Natural killer cell treated with Interleukin-12 subunit alpha and Interleukin-12 subunit beta and Interleukin-15 and Interleukin-18, amount 100 ng/mL, for 72 hours (primary cell): ENCODE measurements around the gene TTYH3. TPM values are rescaled to one million over a fixed set of nuclear protein-coding genes. Genes with fewer than 3 reads are reported as not detected.

ENCODE experiments used
- ATAC-seq, 2 donors: fragments of 150-1000 bp; cut with Tn5 transposase in 1 of 2; sonication (Bioruptor Pico), chemical (Tn5 transposase) in 1 of 2; 2 replicates each; pipeline ENCODE4 v1.10.0; 2021
- DNase-seq: peaks from one replicate; pipeline ENCODE4 v3.0.0; 2022; ENCODE audit warnings: low spot score
- H3K27ac Mint-ChIP-seq, 2 donors: 1 replicate in 1 of 2; 2 replicates in 1 of 2; pipeline ENCODE4 v1.8.0; 2022; ENCODE audit warnings: mixed read lengths in 2 of 2, mild to moderate bottlenecking in 1 of 2, moderate library complexity in 1 of 2
- H3K27me3 Mint-ChIP-seq, 2 donors: 1 replicate in 1 of 2; 2 replicates in 1 of 2; pipeline ENCODE4 v1.8.0; 2022; ENCODE audit warnings: mixed read lengths in 2 of 2
- H3K36me3 Mint-ChIP-seq: one replicate; pipeline ENCODE4 v1.8.0; 2022; ENCODE audit warnings: mixed read lengths
- H3K4me1 Mint-ChIP-seq, 2 donors: 1 replicate in 1 of 2; 2 replicates in 1 of 2; pipeline ENCODE4 v1.8.0; 2022; ENCODE audit warnings: low read depth in 2 of 2, mixed read lengths in 2 of 2, mild to moderate bottlenecking in 1 of 2
- H3K4me3 Mint-ChIP-seq: one replicate; pipeline ENCODE4 v1.8.0; 2022; ENCODE audit warnings: mixed read lengths
- H3K9me3 Mint-ChIP-seq: 2 replicates; pipeline ENCODE4 v1.8.0; 2022; ENCODE audit warnings: mixed read lengths
- total RNA-seq, 2 donors: library from RNA; stranded (reverse); gene quantifications; one replicate each; pipeline ENCODE4 v1.2.3, GENCODE V29; 2022

Gene TTYH3
- total RNA-seq, 2 donors from 2014 or later: 23.7 to 24.8 TPM

DNA sequence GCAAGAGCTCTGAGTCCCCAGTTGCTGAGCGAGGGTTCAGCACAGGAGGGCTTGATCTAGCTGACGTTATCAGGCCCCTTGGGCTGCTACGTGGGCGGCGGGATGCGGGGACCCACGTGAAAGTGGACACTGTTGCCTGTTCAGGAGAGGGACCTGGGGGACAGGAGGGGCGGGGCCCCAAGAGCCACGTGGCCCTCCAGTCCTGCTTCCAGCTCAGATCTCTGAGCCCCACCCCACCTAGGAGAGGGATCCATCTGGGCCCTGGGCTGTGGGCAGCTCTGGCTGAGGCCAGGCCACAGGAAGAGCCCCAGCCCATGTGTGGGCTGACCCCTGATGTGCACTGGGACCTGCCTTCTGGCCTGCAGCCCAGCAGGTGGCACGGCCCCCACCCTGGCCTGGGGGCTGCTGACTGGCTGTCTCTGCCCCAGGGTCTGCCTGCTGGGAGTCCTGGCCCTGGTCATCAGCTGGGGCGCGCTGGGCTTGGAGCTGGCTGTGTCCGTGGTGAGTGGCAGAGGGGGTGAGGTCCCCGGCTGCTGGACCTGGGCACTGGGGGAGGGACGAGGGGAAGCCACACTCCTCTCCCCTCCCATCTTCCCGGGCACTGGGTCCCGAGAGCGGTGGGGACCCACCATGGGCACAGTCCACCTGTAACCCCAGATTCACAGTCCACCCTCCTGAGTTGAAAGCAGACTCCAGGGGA lies 17.5 kb downstream of the TTYH3 start:
- no peaks in the 10 kb centered on the region for H3K36me3 Mint-ChIP-seq
- no peaks in the 10 kb centered on the region for H3K9me3 Mint-ChIP-seq
- H3K27ac Mint-ChIP-seq: no peak overlapping the region
- ATAC-seq (no peak), DNase-seq (no peak)
- peaks cover 10 to 12% of the 10 kb centered on the region in 2 donors for H3K4me1 Mint-ChIP-seq
- no peak overlapping the region for H3K4me3 Mint-ChIP-seq
- H3K27me3 Mint-ChIP-seq: no peaks in the 10 kb centered on the region

DNA sequence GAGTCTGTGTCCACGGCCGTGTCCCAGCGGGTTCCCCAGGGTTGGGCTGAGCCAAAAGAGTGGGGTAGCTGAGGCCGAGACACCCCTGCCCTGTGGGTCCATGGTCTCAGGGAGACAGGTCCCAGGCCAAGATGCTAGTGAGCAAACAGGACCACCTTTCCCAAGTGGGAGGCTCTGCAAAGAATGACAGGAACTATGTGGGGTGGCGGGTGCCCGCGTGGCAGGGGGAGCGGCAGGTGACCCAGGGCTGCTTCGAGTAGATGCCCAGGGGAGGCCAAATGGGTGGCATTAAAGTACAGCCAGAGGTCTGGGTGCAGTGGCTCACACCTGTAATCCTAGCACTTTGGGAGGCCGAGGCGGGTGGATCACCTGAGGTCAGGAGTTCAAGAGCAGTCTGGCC lies 18.2 kb downstream of the TTYH3 start:
- no peaks in the 10 kb centered on the region for H3K36me3 Mint-ChIP-seq
- no peak for DNase-seq
- no peaks in the 10 kb centered on the region for H3K27me3 Mint-ChIP-seq
- no peak overlapping the region for H3K27ac Mint-ChIP-seq
- no peaks in the 10 kb centered on the region for H3K9me3 Mint-ChIP-seq
- no peak for ATAC-seq
- peaks cover 7 to 8% of the 10 kb centered on the region in 2 donors for H3K4me1 Mint-ChIP-seq
- H3K4me3 Mint-ChIP-seq: no peak overlapping the region

DNA sequence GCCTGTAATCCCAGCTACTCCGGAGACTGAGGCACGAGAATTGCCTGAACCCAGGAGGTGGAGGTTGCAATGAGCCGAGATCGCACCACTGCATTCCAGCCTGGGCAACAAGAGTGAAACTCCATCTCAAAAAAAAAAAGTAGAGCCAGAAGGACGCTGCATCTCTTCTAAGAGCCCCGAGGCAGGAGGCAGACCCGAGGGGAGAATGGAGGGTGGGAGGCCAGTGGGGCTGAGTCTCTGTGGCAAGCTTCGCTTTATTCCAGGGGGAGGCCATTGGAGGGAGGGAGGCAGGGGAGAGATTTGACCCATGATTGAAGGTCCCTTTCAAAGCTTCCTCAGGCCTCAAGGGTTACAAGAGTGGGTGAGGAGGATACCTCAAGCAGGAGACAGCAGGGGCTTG lies 18.7 kb downstream of the TTYH3 start:
- Mint-ChIP-seq H3K9me3 (no peaks in the 10 kb centered on the region), H3K4me3 (no peak overlapping the region), H3K27ac (no peak overlapping the region), H3K27me3 (no peaks in the 10 kb centered on the region), H3K4me1 (peaks cover 2 to 3% of the 10 kb centered on the region in 2 donors), H3K36me3 (no peaks in the 10 kb centered on the region)
- no peak for DNase-seq
- ATAC-seq: no peak

DNA sequence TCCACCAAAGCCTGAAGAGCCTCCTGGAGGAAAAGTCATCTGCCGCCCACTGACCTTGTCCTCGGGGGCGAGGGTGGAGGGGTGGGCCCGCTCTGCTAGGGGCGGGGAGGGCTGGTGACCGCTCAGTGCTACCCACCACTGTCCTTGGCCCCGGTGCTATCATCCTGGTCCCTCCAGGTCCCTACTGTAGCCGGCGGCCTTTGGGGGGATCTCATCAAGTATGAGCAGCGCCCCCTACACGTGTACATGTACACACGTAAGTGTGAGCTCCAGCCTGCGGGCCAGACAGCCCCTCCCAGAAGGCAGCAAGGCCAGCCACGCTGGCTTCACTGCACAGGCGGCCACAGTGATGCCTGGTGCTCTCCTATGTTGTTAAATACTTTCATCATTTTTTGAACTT lies 19.6 kb downstream of the TTYH3 start:
- no peak for DNase-seq
- no peak overlapping the region for H3K27ac Mint-ChIP-seq

DNA sequence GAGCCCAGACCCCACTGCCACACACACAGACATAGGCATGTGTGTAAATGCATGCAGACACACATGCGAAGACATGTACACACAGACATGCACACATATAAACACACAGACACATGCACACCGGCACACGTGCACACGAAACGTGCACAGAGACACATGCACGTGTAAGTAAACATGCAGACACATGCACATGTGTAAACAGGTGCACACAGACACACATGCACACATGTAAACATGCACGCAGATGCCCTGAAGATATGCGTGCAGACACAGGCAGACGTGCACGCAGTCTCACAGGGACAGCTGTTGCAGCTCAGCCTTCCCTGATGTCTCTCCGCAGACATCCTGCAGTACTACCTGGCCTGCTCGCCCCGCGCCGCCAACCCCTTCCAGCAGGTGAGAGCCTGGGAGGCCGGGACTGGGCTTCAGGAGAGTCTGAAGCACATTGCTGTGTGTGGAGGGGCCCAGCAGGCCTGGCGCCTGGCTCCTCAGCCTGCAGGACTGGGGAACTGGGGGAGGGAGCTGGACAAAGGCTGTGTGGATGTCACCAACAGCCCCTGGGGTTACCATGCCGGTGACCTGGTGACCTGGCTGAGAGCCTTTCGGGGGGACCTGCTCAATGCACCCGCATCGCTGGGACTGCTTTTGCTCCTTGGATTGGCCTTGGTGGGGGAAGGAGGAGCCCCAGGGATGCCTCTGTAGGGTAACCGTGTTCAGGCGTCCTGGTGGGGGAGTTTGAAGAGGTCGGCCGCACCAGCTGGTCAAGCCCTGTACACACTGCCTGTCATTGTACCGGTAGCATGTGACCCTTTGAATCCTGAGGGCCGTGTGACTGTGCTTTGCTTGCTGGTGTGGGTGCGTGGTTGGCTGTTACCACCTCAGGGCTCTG lies 20.3 kb downstream of the TTYH3 start:
- ATAC-seq: no peak
- Mint-ChIP-seq H3K4me1 (peaks cover 2 to 3% of the 10 kb centered on the region in 2 donors), H3K9me3 (no peaks in the 10 kb centered on the region), H3K27me3 (no peaks in the 10 kb centered on the region), H3K36me3 (peaks cover 2% of the 10 kb centered on the region), H3K4me3 (no peak overlapping the region), H3K27ac (no peak overlapping the region)
- DNase-seq: no peak

More for the DNA sequence above, 19.6 kb downstream of the TTYH3 start:
- Mint-ChIP-seq H3K27me3 (no peaks in the 10 kb centered on the region), H3K4me3 (no peak overlapping the region), H3K9me3 (no peaks in the 10 kb centered on the region), H3K36me3 (no peaks in the 10 kb centered on the region), H3K4me1 (no peaks in the 10 kb centered on the region)
- ATAC-seq: peak in 1 of 2 donors; percentile 7

DNA sequence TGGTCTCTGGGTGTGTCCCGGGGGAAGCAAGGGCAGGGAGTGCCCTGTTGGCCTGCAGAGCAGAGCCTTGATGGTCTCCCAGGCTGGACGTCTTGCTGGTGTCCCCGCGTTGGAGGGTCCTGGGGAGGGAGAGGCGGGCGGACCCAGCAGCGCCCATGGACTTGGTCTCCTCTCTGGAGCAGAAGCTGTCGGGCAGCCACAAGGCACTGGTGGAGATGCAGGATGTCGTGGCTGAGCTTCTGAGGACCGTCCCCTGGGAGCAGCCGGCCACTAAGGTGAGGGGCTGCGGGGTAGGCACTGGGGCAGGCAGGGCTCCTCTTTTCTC lies 20.9 kb downstream of the TTYH3 start:
- H3K27me3 Mint-ChIP-seq: no peaks in the 10 kb centered on the region
- no peak overlapping the region for H3K27ac Mint-ChIP-seq
- DNase-seq: no peak
- H3K4me1 Mint-ChIP-seq: peaks cover 5 to 7% of the 10 kb centered on the region in 2 donors
- no peaks in the 10 kb centered on the region for H3K9me3 Mint-ChIP-seq
- H3K4me3 Mint-ChIP-seq: no peak overlapping the region
- ATAC-seq: no peak
- H3K36me3 Mint-ChIP-seq: peaks cover 6% of the 10 kb centered on the region

DNA sequence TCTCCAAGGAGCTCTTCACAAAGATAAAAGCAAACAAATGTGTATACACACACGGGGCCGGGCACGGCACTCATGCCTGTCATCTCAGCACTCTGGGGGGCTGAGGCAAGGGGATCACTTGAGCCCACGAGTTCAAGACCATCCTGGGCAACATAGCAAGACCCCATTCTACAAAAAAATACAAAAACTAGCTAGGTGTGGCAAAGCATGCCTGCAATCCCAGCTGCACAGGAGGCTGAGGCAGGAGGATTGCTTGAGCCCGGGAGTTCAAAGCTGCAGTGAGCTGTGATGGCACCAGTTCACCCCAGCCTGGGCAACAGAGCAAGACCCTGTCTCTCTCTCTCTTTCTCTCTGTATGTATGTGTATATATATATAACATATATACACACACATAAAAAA lies 22.3 kb downstream of the TTYH3 start:
- Mint-ChIP-seq H3K27me3 (no peaks in the 10 kb centered on the region), H3K4me3 (no peak overlapping the region), H3K9me3 (no peaks in the 10 kb centered on the region), H3K36me3 (peaks cover 6% of the 10 kb centered on the region), H3K27ac (no peak overlapping the region), H3K4me1 (peaks cover 5 to 7% of the 10 kb centered on the region in 2 donors)
- ATAC-seq (no peak), DNase-seq (no peak)

DNA sequence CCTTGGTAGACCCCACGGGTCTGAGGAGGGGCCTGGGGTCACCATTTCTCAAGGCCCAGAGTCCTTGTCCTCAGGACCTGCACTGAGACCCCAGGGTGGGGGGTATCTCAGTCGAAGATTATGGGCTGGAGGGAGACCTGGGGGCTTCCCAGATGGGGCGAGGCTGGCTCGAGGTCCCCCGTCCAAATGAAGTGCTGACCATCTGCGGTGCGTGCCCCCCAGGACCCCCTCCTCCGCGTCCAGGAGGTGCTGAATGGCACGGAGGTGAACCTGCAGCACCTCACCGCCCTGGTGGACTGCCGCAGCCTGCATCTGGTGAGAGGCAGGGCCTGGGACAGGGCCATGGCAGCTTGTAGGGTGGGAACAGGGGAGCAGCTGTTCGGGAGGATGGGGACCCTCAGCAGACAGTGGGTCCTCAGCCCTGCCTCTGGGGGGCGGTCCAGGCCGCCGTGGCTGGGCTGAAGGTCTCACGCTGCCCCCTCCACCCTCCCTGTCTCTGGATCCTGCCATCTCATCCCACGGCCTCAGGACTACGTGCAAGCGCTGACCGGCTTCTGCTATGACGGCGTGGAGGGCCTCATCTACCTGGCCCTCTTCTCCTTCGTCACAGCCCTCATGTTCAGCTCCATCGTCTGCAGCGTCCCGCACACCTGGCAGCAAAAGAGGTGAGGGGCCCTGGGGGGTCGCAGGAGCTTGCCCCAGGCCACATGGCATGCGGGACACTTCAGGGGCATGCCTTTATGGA lies 24.3 kb downstream of the TTYH3 start:
- Mint-ChIP-seq H3K9me3 (no peaks in the 10 kb centered on the region), H3K4me3 (no peak overlapping the region), H3K27me3 (no peaks in the 10 kb centered on the region), H3K4me1 (peaks cover 5 to 7% of the 10 kb centered on the region in 2 donors), H3K27ac (no peak overlapping the region), H3K36me3 (peaks cover 6% of the 10 kb centered on the region)
- ATAC-seq (no peak), DNase-seq (no peak)

DNA sequence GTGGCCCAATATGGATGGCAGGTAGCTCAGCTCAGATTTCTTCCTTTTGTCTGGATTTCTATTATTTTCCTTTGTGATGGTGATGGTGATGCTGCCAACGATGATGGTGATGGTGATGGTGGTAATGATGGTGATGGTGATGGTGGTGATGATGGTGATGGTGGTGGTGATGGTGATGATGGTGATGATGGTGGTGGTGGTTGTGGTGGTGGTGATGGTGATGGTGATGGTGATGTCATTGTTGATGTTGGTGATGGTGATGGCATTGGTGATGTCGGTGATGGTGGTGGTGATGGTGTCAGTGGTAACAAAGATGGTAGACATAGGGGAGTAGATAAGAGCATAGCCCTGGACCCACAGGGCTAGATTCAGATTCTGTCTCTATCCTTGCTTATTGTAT lies 25.4 kb downstream of the TTYH3 start:
- H3K9me3 Mint-ChIP-seq: no peaks in the 10 kb centered on the region
- no peak for DNase-seq
- peaks cover 5 to 7% of the 10 kb centered on the region in 2 donors for H3K4me1 Mint-ChIP-seq
- peaks cover 6% of the 10 kb centered on the region for H3K36me3 Mint-ChIP-seq
- ATAC-seq: no peak
- H3K27ac Mint-ChIP-seq: no peak overlapping the region
- H3K27me3 Mint-ChIP-seq: no peaks in the 10 kb centered on the region
- no peak overlapping the region for H3K4me3 Mint-ChIP-seq

DNA sequence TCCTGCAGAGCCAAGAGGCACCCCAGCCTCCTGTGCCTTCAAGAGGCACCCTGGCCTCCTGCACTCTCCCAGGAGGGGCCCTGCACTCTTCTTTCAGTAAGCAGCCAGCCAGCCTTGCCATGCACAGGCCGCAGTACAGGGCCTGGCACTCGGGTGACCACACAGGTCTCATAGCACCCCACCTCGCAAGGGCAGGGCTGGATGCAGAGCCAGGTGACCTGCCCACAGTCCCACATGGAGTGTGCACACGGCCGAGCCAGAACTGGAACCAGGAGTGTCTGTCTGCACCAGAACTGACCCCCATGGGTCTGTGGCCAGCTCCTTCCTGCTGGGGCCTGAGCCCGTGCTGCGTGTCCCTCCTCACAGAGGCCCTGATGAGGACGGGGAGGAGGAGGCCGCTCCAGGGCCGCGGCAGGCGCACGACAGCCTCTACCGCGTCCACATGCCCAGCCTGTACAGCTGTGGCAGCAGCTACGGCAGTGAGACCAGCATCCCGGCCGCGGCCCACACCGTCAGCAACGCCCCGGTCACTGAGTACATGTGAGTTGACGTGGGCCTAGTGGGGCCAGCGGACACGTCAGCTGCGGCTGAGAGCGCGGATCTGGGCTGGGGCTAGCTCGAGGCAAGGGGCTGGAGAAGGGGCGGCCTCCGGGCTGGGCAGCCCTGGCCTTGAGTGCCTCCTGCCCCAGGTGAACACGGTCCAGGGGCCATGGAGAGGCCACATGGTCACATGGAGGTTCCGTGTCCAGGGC lies 26.3 kb downstream of the TTYH3 start:
- ATAC-seq (no peak), DNase-seq (no peak)
- peaks cover 6% of the 10 kb centered on the region for H3K36me3 Mint-ChIP-seq
- peaks cover 5 to 7% of the 10 kb centered on the region in 2 donors for H3K4me1 Mint-ChIP-seq
- H3K4me3 Mint-ChIP-seq: no peak overlapping the region
- H3K9me3 Mint-ChIP-seq: no peaks in the 10 kb centered on the region
- H3K27me3 Mint-ChIP-seq: no peaks in the 10 kb centered on the region
- no peak overlapping the region for H3K27ac Mint-ChIP-seq

DNA sequence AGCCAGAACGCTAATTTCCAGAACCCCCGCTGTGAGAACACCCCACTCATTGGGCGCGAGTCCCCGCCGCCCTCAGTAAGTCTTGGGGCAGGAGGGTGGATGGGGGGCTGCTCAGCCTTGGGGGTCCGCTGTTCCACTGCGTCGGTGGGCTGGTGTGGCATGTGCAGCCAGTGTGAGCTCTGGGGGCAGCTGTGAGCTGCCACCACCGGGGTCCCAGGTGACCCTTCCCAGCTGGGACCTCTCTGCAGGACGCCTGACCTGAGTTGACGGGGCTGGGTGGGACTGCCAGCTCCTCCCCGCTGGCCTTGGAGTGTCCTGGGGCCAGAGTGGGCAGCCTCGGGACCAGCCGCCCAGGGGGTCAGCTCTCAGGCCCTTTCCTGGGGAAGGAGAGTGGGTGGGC lies 27.2 kb downstream of the TTYH3 start:
- no peak overlapping the region for H3K4me3 Mint-ChIP-seq
- H3K9me3 Mint-ChIP-seq: no peaks in the 10 kb centered on the region
- H3K27ac Mint-ChIP-seq: no peak overlapping the region
- no peak for ATAC-seq
- no peak for DNase-seq
- H3K36me3 Mint-ChIP-seq: peaks cover 6% of the 10 kb centered on the region
- peaks cover 5 to 7% of the 10 kb centered on the region in 2 donors for H3K4me1 Mint-ChIP-seq
- H3K27me3 Mint-ChIP-seq: no peaks in the 10 kb centered on the region

DNA sequence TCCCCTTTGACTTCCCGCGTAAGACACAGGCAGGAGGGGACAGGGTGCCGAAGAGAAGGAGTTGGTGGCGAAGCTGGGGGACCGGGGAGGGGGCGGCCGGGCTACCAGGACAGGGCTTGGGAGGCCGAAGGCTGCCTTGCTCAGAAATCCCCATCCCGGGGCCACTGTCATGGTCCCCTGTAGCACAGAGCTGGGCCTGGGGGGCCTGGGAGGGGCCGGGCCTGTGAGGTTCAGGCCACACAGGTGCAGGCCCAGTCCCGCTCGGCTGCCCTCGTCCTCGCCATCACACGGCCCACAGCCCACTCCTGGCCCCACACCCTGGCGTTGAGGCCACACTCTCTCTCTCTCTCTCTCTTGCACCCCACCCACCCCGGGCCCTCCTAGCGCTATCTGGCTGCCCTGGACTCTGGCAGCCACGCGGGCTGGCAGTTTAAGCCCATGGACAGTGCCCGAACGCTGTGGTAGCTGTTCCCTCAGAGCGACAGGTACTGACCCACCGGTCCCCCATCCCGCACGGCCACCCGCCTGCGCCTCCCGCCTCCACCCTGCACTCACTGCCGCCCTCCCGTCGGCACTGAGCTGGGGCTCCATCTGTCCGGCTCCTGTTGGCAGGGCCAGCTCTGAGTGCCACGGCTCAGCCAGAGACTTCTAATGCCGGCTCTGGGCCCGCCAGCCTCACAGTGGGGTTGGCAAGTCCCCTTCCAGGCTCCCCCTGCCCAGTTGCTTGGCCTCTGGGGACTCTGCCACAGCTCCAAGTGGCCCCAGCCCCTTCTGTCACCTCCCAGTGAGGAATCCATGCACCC lies 28.0 kb downstream of the TTYH3 start:
- DNase-seq (no peak), ATAC-seq (no peak)
- peaks cover 6% of the 10 kb centered on the region for H3K36me3 Mint-ChIP-seq
- H3K4me1 Mint-ChIP-seq: peaks cover 5 to 7% of the 10 kb centered on the region in 2 donors
- H3K4me3 Mint-ChIP-seq: no peak overlapping the region
- H3K27ac Mint-ChIP-seq: no peak overlapping the region
- H3K27me3 Mint-ChIP-seq: no peaks in the 10 kb centered on the region
- H3K9me3 Mint-ChIP-seq: no peaks in the 10 kb centered on the region
